Suprapubic skin (tissue), 3 donors: ENCODE measurements around the gene NUP210L.

Experiments
- POLR2A ChIP-seq, 2 donors: fragments of 450-650 bp; IDR thresholded peaks; one replicate each; pipeline ENCODE4 v1.6.1; 2017; ENCODE audit warnings: antibody characterized with exemption in 2 of 2, mild to moderate bottlenecking in 2 of 2, moderate library complexity in 2 of 2
- TF ChIP-seq, protein P1 (sequence below), 2 donors: fragments of 200-600 bp in 1 of 2; fragments of 450-650 bp in 1 of 2; sonication (generic) in 1 of 2; IDR thresholded peaks; one replicate each; pipeline ENCODE4 v1.5.1; 2016 to 2019; ENCODE audit warnings: antibody characterized with exemption in 2 of 2, mild to moderate bottlenecking in 1 of 2, moderate library complexity in 1 of 2

DNA sequence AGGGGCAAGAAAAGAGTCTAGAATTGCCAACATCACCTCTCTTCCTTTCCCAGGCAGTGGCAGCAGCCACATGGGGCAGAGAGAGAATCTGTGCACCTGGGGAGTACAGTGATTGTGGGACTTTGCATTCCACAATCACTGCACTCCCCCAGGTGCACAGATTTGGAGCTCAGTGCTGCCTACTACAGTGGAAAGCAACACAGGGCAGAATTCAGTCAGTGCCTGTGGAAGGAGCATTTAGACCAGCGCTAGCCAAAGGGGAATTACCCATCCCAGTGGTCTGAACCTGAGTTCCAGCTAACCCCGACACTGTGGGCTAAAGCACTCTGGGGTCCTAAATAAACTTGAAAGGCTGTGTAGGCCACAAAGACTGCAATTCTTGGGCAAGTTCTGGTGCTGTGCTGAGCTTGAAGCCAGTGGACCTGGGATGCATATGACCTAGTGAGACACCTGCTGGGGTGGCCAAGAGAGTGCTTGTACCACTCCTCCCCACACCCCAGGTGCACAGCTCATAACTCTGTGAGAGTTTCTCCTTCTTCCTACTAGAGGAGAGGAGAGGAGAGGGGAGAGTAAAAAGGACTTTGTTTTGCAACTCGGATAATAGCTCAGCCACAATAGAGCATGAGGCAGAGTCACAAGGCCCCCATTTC is 50.3 kb downstream of the NUP210L start:
- TF ChIP-seq, protein P1, sequence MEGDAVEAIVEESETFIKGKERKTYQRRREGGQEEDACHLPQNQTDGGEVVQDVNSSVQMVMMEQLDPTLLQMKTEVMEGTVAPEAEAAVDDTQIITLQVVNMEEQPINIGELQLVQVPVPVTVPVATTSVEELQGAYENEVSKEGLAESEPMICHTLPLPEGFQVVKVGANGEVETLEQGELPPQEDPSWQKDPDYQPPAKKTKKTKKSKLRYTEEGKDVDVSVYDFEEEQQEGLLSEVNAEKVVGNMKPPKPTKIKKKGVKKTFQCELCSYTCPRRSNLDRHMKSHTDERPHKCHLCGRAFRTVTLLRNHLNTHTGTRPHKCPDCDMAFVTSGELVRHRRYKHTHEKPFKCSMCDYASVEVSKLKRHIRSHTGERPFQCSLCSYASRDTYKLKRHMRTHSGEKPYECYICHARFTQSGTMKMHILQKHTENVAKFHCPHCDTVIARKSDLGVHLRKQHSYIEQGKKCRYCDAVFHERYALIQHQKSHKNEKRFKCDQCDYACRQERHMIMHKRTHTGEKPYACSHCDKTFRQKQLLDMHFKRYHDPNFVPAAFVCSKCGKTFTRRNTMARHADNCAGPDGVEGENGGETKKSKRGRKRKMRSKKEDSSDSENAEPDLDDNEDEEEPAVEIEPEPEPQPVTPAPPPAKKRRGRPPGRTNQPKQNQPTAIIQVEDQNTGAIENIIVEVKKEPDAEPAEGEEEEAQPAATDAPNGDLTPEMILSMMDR (IDR thresholded peaks at IDR 0.05), result no peak
- no peak for TF ChIP-seq POLR2A (IDR thresholded peaks at IDR 0.05)
